ENCODE measurements around the gene HBE1.

- TF ChIP-seq GABPA (IDR thresholded peaks at IDR 0.05; ENCODE audit: low read depth) (no peak), POLR2AphosphoS5 (IDR thresholded peaks at IDR 0.05; ENCODE audit: low read depth, low read length) (no peak), JUND (IDR thresholded peaks at IDR 0.05) (no peak), CTCF (IDR thresholded peaks at IDR 0.05) (no peak), GATA2 (CRISPR knock-in tag; IDR thresholded peaks at IDR 0.05) (no peak), FOXJ3 (CRISPR knock-in tag; IDR thresholded peaks at IDR 0.05) (no peak), USF2 (IDR thresholded peaks at IDR 0.05; ENCODE audit: borderline replicate concordance, low read depth, low read length) (no peak), TAF1 (IDR thresholded peaks at IDR 0.05; ENCODE audit: borderline replicate concordance, low read depth, low read length) (no peak), TEAD4 (IDR thresholded peaks at IDR 0.05; ENCODE audit: borderline replicate concordance, insufficient read depth) (no peak), CHD2 (IDR thresholded peaks at IDR 0.05; ENCODE audit: low read length, partially characterized antibody) (no peak), YY1 (IDR thresholded peaks at IDR 0.05; ENCODE audit: low read depth) (no peak)
These were observed 42.1 kb downstream of the HBE1 start for GRCh38 chr11:5227681-5228080.

Data from SK-N-SH (cell line).